Testis (tissue), 2 donors: Measurements from ENCODE around the gene KRT8.

Experiments
- CTCF ChIP-seq, 3 experiments: fragments of 450-650 bp in 2 of 3; fragments of 200-600 bp in 1 of 3; sonication (generic) in 1 of 3; IDR thresholded peaks; one replicate each; pipeline ENCODE4 v1.5.1; 2016 to 2019; ENCODE audit warnings: antibody characterized with exemption in 3 of 3, mild to moderate bottlenecking in 2 of 3, moderate library complexity in 1 of 3
- POLR2A ChIP-seq: fragments of 450-650 bp; IDR thresholded peaks from one replicate; pipeline ENCODE4 v1.6.1; 2017; ENCODE audit warnings: antibody characterized with exemption, mild to moderate bottlenecking, moderate library complexity

- TF ChIP-seq CTCF (IDR thresholded peaks at IDR 0.05) (no peak), POLR2A (no peak)
Measured at GRCh38 chr12:52878507-52879393, 26.1 kb downstream of the KRT8 start.
